Glutamatergic neuron (in vitro differentiated cells): ENCODE data around the gene SHH. TPM values are rescaled to one million over a fixed set of nuclear protein-coding genes. Genes with fewer than 3 reads are reported as not detected.

Source experiments
- DNase-seq: peaks from one replicate; pipeline ENCODE4 v3.0.0; 2022
- H3K27ac Mint-ChIP-seq: one replicate; pipeline ENCODE4 v1.8.0; 2020; ENCODE audit warnings: mild to moderate bottlenecking, mixed read lengths, inconsistent platforms; ENCODE audit not compliant: unreplicated experiment
- H3K27me3 Mint-ChIP-seq: one replicate; pipeline ENCODE4 v1.8.0; 2020; ENCODE audit warnings: mild to moderate bottlenecking, moderate library complexity, mixed read lengths, inconsistent platforms; ENCODE audit not compliant: unreplicated experiment
- H3K36me3 Mint-ChIP-seq: one replicate; pipeline ENCODE4 v1.8.0; 2020; ENCODE audit warnings: mild to moderate bottlenecking, mixed read lengths, inconsistent platforms; ENCODE audit not compliant: unreplicated experiment
- H3K4me1 Mint-ChIP-seq: one replicate; pipeline ENCODE4 v1.8.0; 2020; ENCODE audit warnings: mild to moderate bottlenecking, low read depth, mixed read lengths, inconsistent platforms; ENCODE audit not compliant: unreplicated experiment
- H3K4me3 Mint-ChIP-seq: one replicate; pipeline ENCODE4 v1.8.0; 2020; ENCODE audit warnings: mild to moderate bottlenecking, mixed read lengths, inconsistent platforms; ENCODE audit not compliant: unreplicated experiment
- H3K9me3 Mint-ChIP-seq: one replicate; pipeline ENCODE4 v1.8.0; 2020; ENCODE audit warnings: mild to moderate bottlenecking, moderate library complexity, mixed read lengths, inconsistent platforms; ENCODE audit not compliant: unreplicated experiment
- total RNA-seq: library from RNA; stranded (reverse); fragmentation: NEBNext Ultra II Directional; extraction: Animal tissue kit (Norgen Biotek cat#: 25700); gene quantifications from one replicate; pipeline ENCODE4 v1.2.1, GENCODE V29; 2021; ENCODE audit not compliant: unreplicated experiment
- TF ChIP-seq, protein P1 (sequence below): fragments of 200-600 bp; sonication (generic); IDR thresholded peaks from one replicate; pipeline ENCODE4 v1.5.0; 2021; ENCODE audit not compliant: partially characterized antibody, unreplicated experiment

SHH gene
- total RNA-seq, 1 donor from 2014 or later = not detected

DNA sequence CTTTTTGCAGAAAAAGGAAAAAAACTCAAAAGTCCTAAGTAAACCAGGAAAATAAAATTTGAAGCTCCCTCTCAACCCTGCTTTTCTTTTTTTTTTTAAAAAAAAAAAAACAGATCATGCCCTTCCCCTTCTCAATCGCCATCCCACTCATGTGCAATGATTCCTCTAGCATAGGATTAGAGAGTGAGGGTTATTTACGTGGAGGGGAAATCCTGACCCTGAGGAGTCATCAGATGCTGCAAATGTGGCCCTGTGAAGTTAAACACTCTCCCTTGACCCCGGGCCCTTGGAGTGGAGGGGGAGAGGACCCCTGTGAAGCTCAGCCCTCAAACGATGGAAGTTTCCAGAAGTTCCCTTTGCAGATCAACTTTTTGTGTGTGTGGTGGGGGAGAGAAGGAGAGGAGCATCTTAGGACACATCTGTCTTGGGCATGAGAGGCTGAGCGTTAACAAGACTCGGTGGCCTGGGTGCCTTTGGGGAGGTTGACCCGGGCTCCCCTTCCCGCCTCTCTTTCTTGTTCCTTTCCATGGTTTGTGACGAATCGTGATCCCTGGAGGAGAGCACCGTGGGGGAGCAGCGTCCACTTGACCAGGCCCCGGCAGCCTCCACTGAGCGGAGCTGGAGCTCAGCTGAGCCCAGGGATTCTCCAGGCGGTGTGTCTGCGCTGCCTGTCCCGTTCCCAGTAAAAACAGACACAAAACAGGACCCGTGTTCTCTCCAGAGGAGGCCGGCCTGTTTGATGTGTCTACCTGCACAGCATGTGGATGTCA lies 1.5 kb upstream of the SHH start:
- DNase-seq = no peak
- peaks cover 5% of the 10 kb centered on the region for H3K9me3 Mint-ChIP-seq
- H3K4me1 Mint-ChIP-seq = peaks cover 12% of the 10 kb centered on the region
- no peaks in the 10 kb centered on the region for H3K36me3 Mint-ChIP-seq
- no peak overlapping the region for H3K4me3 Mint-ChIP-seq
- TF ChIP-seq, protein P1, sequence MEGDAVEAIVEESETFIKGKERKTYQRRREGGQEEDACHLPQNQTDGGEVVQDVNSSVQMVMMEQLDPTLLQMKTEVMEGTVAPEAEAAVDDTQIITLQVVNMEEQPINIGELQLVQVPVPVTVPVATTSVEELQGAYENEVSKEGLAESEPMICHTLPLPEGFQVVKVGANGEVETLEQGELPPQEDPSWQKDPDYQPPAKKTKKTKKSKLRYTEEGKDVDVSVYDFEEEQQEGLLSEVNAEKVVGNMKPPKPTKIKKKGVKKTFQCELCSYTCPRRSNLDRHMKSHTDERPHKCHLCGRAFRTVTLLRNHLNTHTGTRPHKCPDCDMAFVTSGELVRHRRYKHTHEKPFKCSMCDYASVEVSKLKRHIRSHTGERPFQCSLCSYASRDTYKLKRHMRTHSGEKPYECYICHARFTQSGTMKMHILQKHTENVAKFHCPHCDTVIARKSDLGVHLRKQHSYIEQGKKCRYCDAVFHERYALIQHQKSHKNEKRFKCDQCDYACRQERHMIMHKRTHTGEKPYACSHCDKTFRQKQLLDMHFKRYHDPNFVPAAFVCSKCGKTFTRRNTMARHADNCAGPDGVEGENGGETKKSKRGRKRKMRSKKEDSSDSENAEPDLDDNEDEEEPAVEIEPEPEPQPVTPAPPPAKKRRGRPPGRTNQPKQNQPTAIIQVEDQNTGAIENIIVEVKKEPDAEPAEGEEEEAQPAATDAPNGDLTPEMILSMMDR = no peak
- H3K27me3 Mint-ChIP-seq = peaks cover 32% of the 10 kb centered on the region
- no peak overlapping the region for H3K27ac Mint-ChIP-seq

DNA sequence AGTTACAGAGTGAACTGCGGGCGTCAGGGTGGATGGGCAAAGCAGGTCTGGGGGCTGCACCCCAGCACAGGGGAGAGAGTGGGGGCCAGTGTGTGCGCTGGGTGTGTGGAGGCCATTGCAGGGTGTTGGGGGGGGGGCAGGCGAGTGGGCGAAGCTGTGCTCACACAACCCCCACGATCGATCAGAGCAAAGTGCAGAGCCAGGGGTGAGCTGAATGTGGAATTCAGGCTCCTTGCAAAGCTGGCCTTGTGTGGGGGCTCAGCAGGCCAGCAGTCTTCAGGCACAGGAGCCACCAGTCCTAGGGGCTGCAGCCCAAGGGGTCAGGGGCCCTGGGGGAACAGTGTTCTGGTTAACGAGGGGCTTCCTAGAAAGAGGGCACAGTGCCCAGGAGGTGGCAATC lies 862 bp upstream of the SHH start:
- peaks cover 5% of the 10 kb centered on the region for H3K9me3 Mint-ChIP-seq
- no peaks in the 10 kb centered on the region for H3K36me3 Mint-ChIP-seq
- peak overlapping the region; percentile 90 for H3K4me3 Mint-ChIP-seq
- H3K4me1 Mint-ChIP-seq = peaks cover 12% of the 10 kb centered on the region
- H3K27me3 Mint-ChIP-seq = peaks cover 32% of the 10 kb centered on the region
- DNase-seq = no peak
- no peak overlapping the region for H3K27ac Mint-ChIP-seq
- TF ChIP-seq, protein P1 = no peak

DNA sequence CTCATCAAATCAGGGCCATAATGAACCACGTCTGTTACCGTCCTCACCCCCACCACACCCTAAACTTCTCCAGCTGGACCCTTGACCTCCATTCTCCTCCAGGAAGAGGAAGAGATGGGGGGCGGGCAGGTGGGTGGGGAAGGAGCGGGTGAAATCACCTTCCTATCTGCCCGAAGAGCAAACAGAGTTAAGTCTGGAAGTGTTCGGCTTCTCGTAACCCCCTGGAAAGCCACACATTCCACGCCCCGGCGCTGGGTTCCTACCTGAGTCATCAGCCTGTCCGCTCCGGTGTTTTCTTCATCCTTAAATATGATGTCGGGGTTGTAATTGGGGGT lies 736 bp downstream of the SHH start:
- Mint-ChIP-seq H3K27ac (no peak overlapping the region), H3K36me3 (no peaks in the 10 kb centered on the region), H3K4me1 (peaks cover 12% of the 10 kb centered on the region), H3K9me3 (peaks cover 5% of the 10 kb centered on the region), H3K4me3 (peak overlapping the region; percentile 90), H3K27me3 (peaks cover 35% of the 10 kb centered on the region)
- no peak for DNase-seq
- TF ChIP-seq, protein P1 = no peak

DNA sequence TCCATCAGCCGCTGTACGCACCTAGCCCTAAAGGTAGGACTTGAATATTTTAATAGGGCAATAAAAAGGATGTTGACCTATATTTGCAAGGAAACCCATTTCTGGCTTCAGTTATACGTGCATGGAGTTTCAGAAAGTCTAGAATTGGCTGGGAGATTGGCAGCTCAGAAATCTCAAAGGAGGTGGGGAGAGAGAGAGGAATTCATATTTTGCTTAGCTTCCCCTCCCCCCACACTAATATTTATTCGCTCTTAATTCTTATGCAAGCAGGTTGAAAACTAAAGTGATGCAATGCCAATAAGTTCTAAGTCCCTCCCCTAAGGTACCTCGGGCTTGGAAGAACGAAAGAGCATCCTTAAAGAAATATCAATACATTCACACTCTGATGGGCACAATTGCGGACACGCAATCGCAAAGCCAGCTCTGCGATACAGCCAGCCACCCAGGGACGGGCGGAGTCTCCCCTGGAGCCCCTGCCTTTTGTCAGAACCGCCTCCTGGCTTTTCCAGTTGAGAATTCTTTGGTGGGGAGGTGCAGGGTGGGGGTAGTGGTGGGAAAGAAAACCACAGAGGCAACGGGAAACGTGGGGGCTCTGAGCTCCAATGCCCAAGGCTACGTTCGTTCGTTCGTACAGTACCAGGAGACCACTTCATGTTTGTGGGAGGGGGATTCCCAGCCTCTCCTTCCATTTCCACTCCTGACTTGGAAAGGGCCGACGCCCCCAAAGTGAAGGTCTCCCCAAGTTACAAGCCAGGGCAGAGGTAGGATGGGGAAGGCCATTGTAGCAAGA lies 1.3 kb downstream of the SHH start:
- H3K4me3 Mint-ChIP-seq = peak overlapping the region; percentile 90
- H3K4me1 Mint-ChIP-seq = peaks cover 12% of the 10 kb centered on the region
- TF ChIP-seq, protein P1 = no peak
- no peaks in the 10 kb centered on the region for H3K36me3 Mint-ChIP-seq
- no peak for DNase-seq
- H3K27ac Mint-ChIP-seq = no peak overlapping the region
- peaks cover 39% of the 10 kb centered on the region for H3K27me3 Mint-ChIP-seq
- peaks cover 5% of the 10 kb centered on the region for H3K9me3 Mint-ChIP-seq
